GM18505 (cell line): Measurements from ENCODE around the gene RHCG.

ENCODE experiments used
- ATAC-seq: cut with Tn5 transposase; IDR thresholded peaks from one replicate; pipeline ENCODE4 v1.9.1; 2021; ENCODE audit not compliant: unreplicated experiment
- POLR2A ChIP-seq: IDR thresholded peaks from 4 replicates; pipeline ENCODE4 v1.6.1; 2011; ENCODE audit warnings: borderline replicate concordance; ENCODE audit not compliant: insufficient read depth, insufficient read length; ENCODE audit errors: extremely low read depth

The RHCG gene

GRCh38 chr15:89494941-89495637 is 1.3 kb downstream of the RHCG start:
- TF ChIP-seq POLR2A, result no peak
- no peak for ATAC-seq

GRCh38 chr15:89494031-89494430 is 2.4 kb downstream of the RHCG start:
- TF ChIP-seq POLR2A, result no peak
- ATAC-seq, result no peak

- ATAC-seq, result no peak
Observed at GRCh38 chr15:89492934-89493631, 3.3 kb downstream of the RHCG start.

GRCh38 chr15:89492111-89492641 is 4.2 kb downstream of the RHCG start:
- TF ChIP-seq POLR2A, result no peak
- no peak for ATAC-seq

More at GRCh38 chr15:89492934-89493631, 3.3 kb downstream of the RHCG start:
- TF ChIP-seq POLR2A, result no peak

GRCh38 chr15:89490814-89491315 is 5.5 kb downstream of the RHCG start:
- no peak for ATAC-seq
- no peak for TF ChIP-seq POLR2A

GRCh38 chr15:89490081-89490813 is 6.1 kb downstream of the RHCG start:
- TF ChIP-seq POLR2A, result no peak
- no peak for ATAC-seq

GRCh38 chr15:89489376-89489775 is 7.0 kb downstream of the RHCG start:
- no peak for TF ChIP-seq POLR2A
- no peak for ATAC-seq

- no peak for ATAC-seq
- TF ChIP-seq POLR2A, result no peak
Observed at GRCh38 chr15:89487791-89488190, 8.6 kb downstream of the RHCG start.

- ATAC-seq, result no peak
- no peak for TF ChIP-seq POLR2A
Observed at GRCh38 chr15:89486726-89487050, 9.7 kb downstream of the RHCG start.

- ATAC-seq, result no peak
- TF ChIP-seq POLR2A, result no peak
Observed at GRCh38 chr15:89483079-89483478, 13.3 kb downstream of the RHCG start.

GRCh38 chr15:89482139-89482538 is 14.2 kb downstream of the RHCG start:
- no peak for TF ChIP-seq POLR2A
- ATAC-seq, result no peak

GRCh38 chr15:89480505-89480904 is 15.9 kb downstream of the RHCG start:
- no peak for ATAC-seq
- TF ChIP-seq POLR2A, result no peak

- ATAC-seq, result no peak
- TF ChIP-seq POLR2A, result no peak
Observed at GRCh38 chr15:89479173-89479572, 17.2 kb downstream of the RHCG start.
